SU-DHL-6 (cell line): ENCODE data around the gene SYCP3.

Experiments used
- CTCF ChIP-seq: fragments of 200-600 bp; sonication (generic); IDR thresholded peaks from one replicate; pipeline ENCODE4 v1.5.1; 2017; ENCODE audit warnings: antibody characterized with exemption, mild to moderate bottlenecking, low read length, moderate library complexity; ENCODE audit not compliant: insufficient read depth, poor library complexity, severe bottlenecking
- EZH2phosphoT487 ChIP-seq: fragments of 200-600 bp; sonication (generic), shearing (Covaris generic); conservative IDR thresholded peaks from 2 replicates; pipeline ENCODE4 v1.6.1; 2018; ENCODE audit warnings: mild to moderate bottlenecking, antibody characterized with exemption, low read length, moderate library complexity, mixed read lengths

GRCh38 chr12:101781834-101782233 lies 42.6 kb upstream of the SYCP3 start:
- TF ChIP-seq CTCF (no peak), EZH2phosphoT487 (no peak)
